IMR-90 (cell line): ENCODE measurements around the gene PIP4K2B.

Experiments used
- CTCF ChIP-seq: conservative IDR thresholded peaks from 2 replicates; pipeline ENCODE4 v1.5.1; 2012; ENCODE audit warnings: mild to moderate bottlenecking, low read depth, low read length, improper control_type of control experiment
- POLR2A ChIP-seq: IDR thresholded peaks from 2 replicates; pipeline ENCODE4 v1.6.1; 2012; ENCODE audit warnings: mild to moderate bottlenecking, low read depth, low read length
- RAD21 ChIP-seq: IDR thresholded peaks from 2 replicates; pipeline ENCODE4 v1.6.1; 2012; ENCODE audit warnings: low read length, improper control_type of control experiment
- SMC3 ChIP-seq: fragments of 150-350 bp; IDR thresholded peaks from 2 replicates; pipeline ENCODE4 v1.6.1; 2016; ENCODE audit warnings: low read depth, mild to moderate bottlenecking, antibody characterized with exemption, low read length, moderate library complexity
- USF2 ChIP-seq: fragments of 150-350 bp; IDR thresholded peaks from 2 replicates; pipeline ENCODE4 v1.6.1; 2017; ENCODE audit warnings: mild to moderate bottlenecking, antibody characterized with exemption, low read length, low read depth

- TF ChIP-seq CTCF (no peak), POLR2A (no peak), SMC3 (no peak), RAD21 (no peak), USF2 (no peak)
Observed at GRCh38 chr17:38739305-38739704, 60.1 kb downstream of the PIP4K2B start.
